Naive thymus-derived CD4-positive, alpha-beta T cell (primary cell): ENCODE data around the gene PILRA. TPM values are rescaled to one million over a fixed set of nuclear protein-coding genes. Genes with fewer than 3 reads are reported as not detected.

ENCODE experiments used
- ATAC-seq: fragments of 150-1000 bp; cut with Tn5 transposase; 2 replicates; pipeline ENCODE4 v1.10.0; 2021; ENCODE audit warnings: mild to moderate bottlenecking, moderate library complexity
- CTCF ChIA-PET: fragments of 350-600 bp; sonication (Branson Sonifier 250); formaldehyde crosslinking; loops from one replicate; lab custom pipeline; 2021; ENCODE audit warnings: antibody characterized with exemption; lab: Charles Lee
- POLR2A ChIA-PET: fragments of 350-600 bp; sonication (Branson Sonifier 250); formaldehyde crosslinking; loops from one replicate; lab custom pipeline; 2021; ENCODE audit warnings: antibody characterized with exemption, inconsistent platforms; lab: Charles Lee
- DNase-seq, 9 donors: peaks; one replicate each; pipeline versions ENCODE4 v3.0.0 to v3.0.0-alpha.2; 2020 to 2022; ENCODE audit warnings: mixed read lengths in 1 of 9
- H3K27ac ChIP-seq: one replicate; pipeline ENCODE4 v1.7.0; 2013; ENCODE audit warnings: mild to moderate bottlenecking, low read depth, low read length, moderate library complexity
- H3K27me3 ChIP-seq, 2 donors: one replicate each; pipeline ENCODE4 v1.7.0; 2013; ENCODE audit warnings: low read length in 2 of 2, mild to moderate bottlenecking in 2 of 2, moderate library complexity in 2 of 2; ENCODE audit not compliant: control insufficient read depth in 2 of 2, insufficient read depth in 2 of 2
- H3K36me3 ChIP-seq, 3 experiments: 1 replicate in 2 of 3; 2 replicates in 1 of 3; pipeline ENCODE4 v1.7.0; 2013; ENCODE audit warnings: low read length in 3 of 3, mild to moderate bottlenecking in 3 of 3, moderate library complexity in 1 of 3; ENCODE audit not compliant: insufficient read depth in 3 of 3, control insufficient read depth in 2 of 3
- H3K4me1 ChIP-seq, 2 donors: one replicate each; pipeline ENCODE4 v1.7.0; 2013; ENCODE audit warnings: low read length in 2 of 2, mild to moderate bottlenecking in 2 of 2, moderate library complexity in 1 of 2; ENCODE audit not compliant: control insufficient read depth in 2 of 2, insufficient read depth in 2 of 2
- H3K4me3 ChIP-seq: 2 replicates; pipeline ENCODE4 v1.7.0; 2013; ENCODE audit warnings: mild to moderate bottlenecking, low read length
- H3K9me3 ChIP-seq, 3 experiments: 1 replicate in 2 of 3; 2 replicates in 1 of 3; pipeline ENCODE4 v1.7.0; 2013; ENCODE audit warnings: low read length in 3 of 3; ENCODE audit not compliant: control insufficient read depth in 2 of 3
- H3K27ac Mint-ChIP-seq, 9 donors: one replicate each; pipeline ENCODE4 v1.8.0; 2020 to 2022; ENCODE audit warnings: mixed read lengths in 9 of 9, mild to moderate bottlenecking in 8 of 9, moderate library complexity in 5 of 9, inconsistent platforms in 2 of 9
- H3K27me3 Mint-ChIP-seq, 5 donors: one replicate each; pipeline ENCODE4 v1.8.0; 2021 to 2022; ENCODE audit warnings: mixed read lengths in 5 of 5, mild to moderate bottlenecking in 1 of 5
- H3K36me3 Mint-ChIP-seq, 5 donors: one replicate each; pipeline ENCODE4 v1.8.0; 2020 to 2022; ENCODE audit warnings: mixed read lengths in 5 of 5, mild to moderate bottlenecking in 3 of 5, inconsistent platforms in 1 of 5
- H3K4me1 Mint-ChIP-seq, 7 donors: one replicate each; pipeline ENCODE4 v1.8.0; 2020 to 2022; ENCODE audit warnings: mixed read lengths in 7 of 7, mild to moderate bottlenecking in 3 of 7, inconsistent platforms in 1 of 7
- H3K4me3 Mint-ChIP-seq, 10 donors: one replicate each; pipeline ENCODE4 v1.8.0; 2020 to 2022; ENCODE audit warnings: mild to moderate bottlenecking in 10 of 10, mixed read lengths in 10 of 10, moderate library complexity in 6 of 10, inconsistent platforms in 2 of 10
- H3K9me3 Mint-ChIP-seq, 11 donors: one replicate each; pipeline ENCODE4 v1.8.0; 2020 to 2022; ENCODE audit warnings: mixed read lengths in 11 of 11, mild to moderate bottlenecking in 4 of 11, inconsistent platforms in 1 of 11, moderate library complexity in 1 of 11
- intact Hi-C, 2 donors: fragments of 100-400 bp; cut with micrococcal nuclease; formaldehyde crosslinking; loops; one replicate each; pipeline ENCODE4 v1.15.1; 2023
- polyA plus RNA-seq, 2 donors: library from polyadenylated mRNA; unstranded; fragments of 300-500 nt; fragmentation: Illumina TruSeq; gene quantifications; one replicate each; pipeline ENCODE4 v1.2.3, GENCODE V29; 2021
- total RNA-seq, 6 experiments: library from RNA in 5 of 6; stranded (reverse) in 5 of 6; gene quantifications; 1 replicate in 5 of 6; 2 replicates in 1 of 6; pipeline ENCODE4 v1.2.3 and lab custom pipeline; 2021 to 2026

The PILRA gene
- total and polyA plus RNA-seq, 7 experiments from 2014 or later = 0.40 to 118 (median 13.4) TPM

DNA sequence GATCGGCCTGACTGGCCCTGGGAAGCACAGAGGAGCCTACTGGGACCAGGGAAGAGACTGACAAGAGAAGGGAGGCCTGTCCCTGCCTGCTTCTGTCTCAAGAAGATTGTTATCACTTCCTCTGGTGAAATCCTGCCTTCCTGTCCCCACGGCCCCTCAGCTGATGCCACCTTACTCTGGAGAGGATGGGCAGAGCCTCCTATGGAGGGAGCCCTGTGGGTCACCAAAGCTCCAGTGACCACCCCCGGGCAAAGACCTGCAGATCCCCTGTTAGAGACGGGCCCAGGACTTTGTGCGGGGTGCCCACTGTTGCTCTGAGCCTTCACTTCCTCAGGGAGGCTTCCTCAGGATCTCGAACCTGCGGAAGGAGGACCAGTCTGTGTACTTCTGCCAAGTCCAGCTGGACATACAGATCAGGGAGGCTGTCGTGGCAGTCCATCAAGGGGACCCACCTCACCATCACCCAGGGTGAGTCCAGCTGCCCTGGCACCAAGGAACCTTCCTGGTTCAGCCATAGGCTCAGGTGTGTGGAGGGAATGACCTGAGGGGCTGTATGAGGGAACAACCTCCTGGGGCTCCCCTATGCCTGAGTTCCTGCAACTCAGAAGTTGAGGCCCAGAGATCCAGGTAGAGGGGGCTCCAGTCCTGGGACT is 16.7 kb upstream of the PILRA start:
- no peak for DNase-seq
- H3K27ac ChIP-seq = peak overlapping the region; percentile 22
- no peak overlapping the region for H3K4me3 ChIP-seq
- ChIA-PET POLR2A (no interaction called here), CTCF (no interaction called here)
- Mint-ChIP-seq H3K27me3 (no peaks in the 10 kb centered on the region), H3K9me3 (no peaks in the 10 kb centered on the region), H3K36me3 (peaks cover 9 to 24% (median 12%) of the 10 kb centered on the region in 5 donors), H3K4me3 (no peak overlapping the region), H3K4me1 (peaks cover 1 to 22% (median 9%) of the 10 kb centered on the region in 7 donors), H3K27ac (peak overlapping the region in 2 of 9 donors; percentile 67)
- no peaks in the 10 kb centered on the region for H3K27me3 ChIP-seq
- H3K36me3 ChIP-seq = peaks cover 15 to 93% (median 38%) of the 10 kb centered on the region in 3 experiments
- no peaks in the 10 kb centered on the region for H3K9me3 ChIP-seq
- ATAC-seq = no peak
- intact Hi-C loops = no loop called here
- peaks cover 23 to 26% of the 10 kb centered on the region in 2 donors for H3K4me1 ChIP-seq

DNA sequence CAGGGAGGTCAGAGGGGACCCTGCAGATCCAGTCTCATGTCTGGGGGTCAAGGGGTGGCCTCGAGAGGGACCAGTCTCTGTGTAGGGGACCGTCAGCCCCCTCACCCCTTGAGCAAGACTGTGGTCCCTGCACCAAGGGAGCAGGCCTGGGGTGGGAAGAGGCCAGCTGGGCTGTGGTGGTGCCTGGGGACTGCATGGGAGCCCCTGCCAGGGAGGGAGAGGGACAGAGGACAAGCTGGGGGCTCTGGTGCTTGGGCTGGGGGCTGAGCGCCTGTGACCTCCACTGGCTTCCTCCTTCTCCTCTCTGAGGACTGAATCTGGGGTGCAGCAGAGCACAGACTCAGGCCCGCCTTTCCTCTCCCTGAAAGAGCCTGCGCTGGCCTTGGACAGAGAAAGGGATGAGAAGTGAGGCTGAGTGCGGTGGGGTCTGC is 16.1 kb upstream of the PILRA start:
- ChIA-PET POLR2A (no interaction called here), CTCF (no interaction called here)
- Mint-ChIP-seq H3K4me3 (no peak overlapping the region), H3K27ac (peak overlapping the region in 2 of 9 donors; percentile 25 to 62), H3K36me3 (peaks cover 10 to 27% (median 16%) of the 10 kb centered on the region in 5 donors), H3K9me3 (no peaks in the 10 kb centered on the region), H3K4me1 (peaks cover 0 to 17% (median 8%) of the 10 kb centered on the region in 7 donors), H3K27me3 (no peaks in the 10 kb centered on the region)
- no peak overlapping the region for H3K27ac ChIP-seq
- no peak overlapping the region for H3K4me3 ChIP-seq
- H3K36me3 ChIP-seq = peaks cover 15 to 95% (median 38%) of the 10 kb centered on the region in 3 experiments
- no peaks in the 10 kb centered on the region for H3K9me3 ChIP-seq
- no peak for ATAC-seq
- intact Hi-C loops = no loop called here
- peaks cover 19 to 22% of the 10 kb centered on the region in 2 donors for H3K4me1 ChIP-seq
- no peak for DNase-seq
- no peaks in the 10 kb centered on the region for H3K27me3 ChIP-seq

GRCh38 chr7:100358027-100358856 is 15.0 kb upstream of the PILRA start, which contains the start of gene PILRB:
PILRB (plus strand) TSS chr7:100358117; CDS start chr7:100358303, 186 bp downstream.
- ATAC-seq = peak; percentile 24
- Mint-ChIP-seq H3K27ac (peak within 1 kb of the TSS in 6 of 9 donors; percentile 28 to 62 (median 50)), H3K9me3 (no peaks in the 10 kb centered on the region), H3K36me3 (peaks cover 13 to 38% (median 17%) of the 10 kb centered on the region in 5 donors), H3K4me1 (peaks cover 0 to 13% (median 7%) of the 10 kb centered on the region in 7 donors), H3K27me3 (no peaks in the 10 kb centered on the region), H3K4me3 (no peak within 1 kb of the TSS)
- no peak for DNase-seq
- ChIA-PET CTCF (no interaction called here), POLR2A (no interaction called here)
- intact Hi-C loops = no loop called here
- Histone ChIP-seq H3K36me3 (peaks cover 14 to 94% (median 38%) of the 10 kb centered on the region in 3 experiments), H3K27me3 (no peaks in the 10 kb centered on the region), H3K4me1 (peaks cover 9 to 18% of the 10 kb centered on the region in 2 donors), H3K4me3 (no peak within 1 kb of the TSS), H3K9me3 (no peaks in the 10 kb centered on the region), H3K27ac (no peak within 1 kb of the TSS)

GRCh38 chr7:100358857-100359212 is 14.5 kb upstream of the PILRA start:
- ATAC-seq = no peak
- Histone ChIP-seq H3K4me3 (no peak overlapping the region), H3K27ac (no peak overlapping the region), H3K4me1 (peaks cover 3 to 12% of the 10 kb centered on the region in 2 donors), H3K9me3 (no peaks in the 10 kb centered on the region), H3K36me3 (peaks cover 12 to 92% (median 38%) of the 10 kb centered on the region in 3 experiments), H3K27me3 (no peaks in the 10 kb centered on the region)
- intact Hi-C loops = no loop called here
- POLR2A ChIA-PET = no interaction called here
- Mint-ChIP-seq H3K27ac (peak overlapping the region in 5 of 9 donors; percentile 28 to 60 (median 41)), H3K4me1 (peaks cover 0 to 7% (median 4%) of the 10 kb centered on the region in 7 donors), H3K27me3 (no peaks in the 10 kb centered on the region), H3K9me3 (peaks cover 0 to 2% (median 0%) of the 10 kb centered on the region in 11 donors), H3K4me3 (no peak overlapping the region), H3K36me3 (peaks cover 13 to 44% (median 20%) of the 10 kb centered on the region in 5 donors)
- CTCF ChIA-PET = no interaction called here
- DNase-seq = no peak

GRCh38 chr7:100360135-100360854 is 13.0 kb upstream of the PILRA start:
- Histone ChIP-seq H3K4me1 (no peaks in the 10 kb centered on the region), H3K27ac (no peak overlapping the region), H3K36me3 (peaks cover 11 to 77% (median 33%) of the 10 kb centered on the region in 3 experiments), H3K9me3 (no peaks in the 10 kb centered on the region), H3K4me3 (no peak overlapping the region), H3K27me3 (no peaks in the 10 kb centered on the region)
- H3K36me3 Mint-ChIP-seq = peaks cover 19 to 47% (median 30%) of the 10 kb centered on the region in 5 donors
- CTCF ChIA-PET = no interaction called here
- intact Hi-C loops = loop anchor here in 1 of 2 donors (5.0 kb wide), 1 partner anchor 37 kb away; no protein-coding TSS in a partner anchor
- ATAC-seq (no peak), DNase-seq (no peak)
- peaks cover 0 to 14% (median 3%) of the 10 kb centered on the region in 7 donors for H3K4me1 Mint-ChIP-seq
- POLR2A ChIA-PET = no interaction called here
- no peaks in the 10 kb centered on the region for H3K27me3 Mint-ChIP-seq
- peak overlapping the region in 1 of 10 donors; percentile 49 for H3K4me3 Mint-ChIP-seq
- H3K9me3 Mint-ChIP-seq = peaks cover 0 to 2% (median 0%) of the 10 kb centered on the region in 11 donors
- peak overlapping the region in 7 of 9 donors; percentile 15 to 79 (median 66) for H3K27ac Mint-ChIP-seq

DNA sequence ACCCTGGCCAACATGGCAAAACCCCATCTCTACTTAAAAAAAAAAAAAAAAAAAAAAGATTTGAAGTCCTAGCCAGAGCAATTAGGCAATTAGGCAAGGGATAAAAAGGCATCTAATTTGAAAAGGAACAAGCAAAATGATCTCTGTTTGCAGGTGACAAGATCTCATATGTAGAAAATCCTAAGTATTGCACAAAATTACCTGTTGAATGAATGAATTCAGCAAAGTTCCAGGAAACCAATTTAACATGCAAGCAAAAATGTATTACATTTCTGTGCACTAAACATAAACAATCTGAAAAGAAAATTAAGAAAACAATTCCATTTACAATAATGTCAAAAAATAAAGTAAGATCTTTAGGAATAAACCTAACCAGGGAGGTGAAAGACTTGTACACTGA is 10.2 kb upstream of the PILRA start:
- ATAC-seq (no peak), DNase-seq (no peak)
- Histone ChIP-seq H3K36me3 (peaks cover 9 to 49% (median 17%) of the 10 kb centered on the region in 3 experiments), H3K27me3 (no peaks in the 10 kb centered on the region), H3K9me3 (no peaks in the 10 kb centered on the region), H3K4me1 (peaks cover 0 to 8% of the 10 kb centered on the region in 2 donors), H3K4me3 (no peak overlapping the region), H3K27ac (no peak overlapping the region)
- ChIA-PET POLR2A (no interaction called here), CTCF (no interaction called here)
- H3K27me3 Mint-ChIP-seq = no peaks in the 10 kb centered on the region
- peaks cover 20 to 53% (median 35%) of the 10 kb centered on the region in 5 donors for H3K36me3 Mint-ChIP-seq
- intact Hi-C loops = loop anchor here in 1 of 2 donors (5.0 kb wide), 1 partner anchor 34 kb away; no protein-coding TSS in a partner anchor
- peak overlapping the region in 1 of 9 donors; percentile 51 for H3K27ac Mint-ChIP-seq
- peaks cover 10 to 31% (median 15%) of the 10 kb centered on the region in 7 donors for H3K4me1 Mint-ChIP-seq
- peaks cover 0 to 2% (median 0%) of the 10 kb centered on the region in 11 donors for H3K9me3 Mint-ChIP-seq
- H3K4me3 Mint-ChIP-seq = no peak overlapping the region
